Stimulated activated CD8-positive, alpha-beta memory T cell treated with anti-CD3 and anti-CD28 coated beads, Interleukin-15, amount 100 ng/mL, for 48 hours (primary cell): Measurements from ENCODE around the gene USH1C.

Experiments used
- DNase-seq, 2 donors: peaks; one replicate each; pipeline ENCODE4 v3.0.0-alpha.2; 2020; ENCODE audit warnings: low read depth in 2 of 2

Gene USH1C

DNA sequence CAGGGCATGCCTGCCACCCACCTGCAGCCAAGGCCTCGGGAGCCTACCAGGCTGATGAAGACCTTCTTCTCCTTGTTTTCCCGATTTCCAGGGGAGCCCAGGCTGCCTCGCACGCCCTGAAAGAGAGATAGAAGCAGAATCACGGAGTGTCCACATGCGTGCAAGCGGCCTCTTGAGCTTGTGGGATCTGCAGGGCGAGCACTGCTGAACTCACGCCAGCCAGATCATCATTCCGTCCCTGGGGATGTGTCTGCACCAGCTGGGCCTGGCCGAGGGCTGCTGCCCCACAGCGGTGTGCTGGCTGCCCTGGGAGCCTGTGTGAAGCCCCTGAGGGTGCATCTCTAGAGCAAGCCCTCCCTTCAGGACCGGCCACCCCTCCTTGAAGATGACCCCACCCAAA lies 17.9 kb downstream of the USH1C start:
- DNase-seq, result no peak

DNA sequence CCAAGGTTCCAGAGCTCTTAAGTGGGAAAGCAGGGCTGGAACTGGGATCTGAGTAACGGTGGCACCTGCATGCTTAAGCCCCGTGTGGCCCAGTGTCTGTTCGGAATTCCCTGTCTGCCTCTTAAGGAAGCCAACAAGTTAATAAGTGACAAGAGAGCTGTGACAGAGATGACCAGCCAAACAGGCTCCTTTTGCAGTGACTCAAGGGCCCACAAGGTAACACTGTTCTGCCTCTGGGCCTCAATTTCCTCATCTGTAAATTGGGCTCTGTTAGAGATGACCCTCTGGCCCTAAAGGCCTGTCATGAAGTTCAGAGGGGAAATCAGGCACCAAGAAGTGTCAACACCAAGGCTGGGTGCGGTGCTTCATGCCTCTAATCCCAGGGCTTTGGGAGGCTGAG lies 18.6 kb downstream of the USH1C start:
- DNase-seq, result no peak

DNA sequence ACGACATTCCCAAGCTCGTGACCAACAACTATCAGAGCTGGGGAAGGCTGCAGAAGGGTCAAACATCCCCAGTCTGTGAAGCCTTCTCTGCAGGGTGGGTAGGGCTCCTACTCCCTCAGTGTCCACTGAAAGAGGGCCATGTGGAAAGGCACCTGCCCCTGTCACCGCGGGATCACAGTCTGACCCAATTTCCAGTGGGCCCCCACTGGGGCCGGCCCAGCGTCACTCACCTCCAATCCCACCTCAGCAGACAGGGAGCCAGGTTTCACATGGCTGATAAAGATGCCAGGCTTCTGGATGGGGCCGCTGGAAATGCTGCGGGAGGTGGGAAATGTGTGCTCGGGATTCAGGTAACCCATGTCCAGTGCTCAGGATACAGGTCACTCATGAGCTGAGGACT lies 20.0 kb downstream of the USH1C start:
- DNase-seq, result no peak

DNA sequence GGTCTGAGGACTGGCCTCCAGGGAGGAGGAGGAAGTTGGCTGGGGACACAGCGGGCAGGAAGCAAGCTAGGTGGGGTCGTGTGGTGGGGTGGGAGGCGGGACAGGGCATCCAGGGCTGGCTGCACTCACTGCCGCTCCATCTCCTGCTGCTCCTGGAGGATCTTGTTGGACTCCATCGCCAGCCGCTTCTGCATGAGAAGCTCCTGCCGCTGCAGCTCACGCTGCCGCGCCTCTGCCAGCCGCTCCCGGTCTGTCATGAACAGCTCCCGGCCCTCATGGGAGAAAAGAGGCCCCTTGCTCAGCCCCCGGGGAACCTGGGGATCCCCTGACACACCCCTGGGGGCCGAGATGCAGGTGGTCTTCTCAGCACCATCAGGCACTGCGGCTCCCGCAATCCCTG lies 21.6 kb downstream of the USH1C start:
- no peak for DNase-seq

DNA sequence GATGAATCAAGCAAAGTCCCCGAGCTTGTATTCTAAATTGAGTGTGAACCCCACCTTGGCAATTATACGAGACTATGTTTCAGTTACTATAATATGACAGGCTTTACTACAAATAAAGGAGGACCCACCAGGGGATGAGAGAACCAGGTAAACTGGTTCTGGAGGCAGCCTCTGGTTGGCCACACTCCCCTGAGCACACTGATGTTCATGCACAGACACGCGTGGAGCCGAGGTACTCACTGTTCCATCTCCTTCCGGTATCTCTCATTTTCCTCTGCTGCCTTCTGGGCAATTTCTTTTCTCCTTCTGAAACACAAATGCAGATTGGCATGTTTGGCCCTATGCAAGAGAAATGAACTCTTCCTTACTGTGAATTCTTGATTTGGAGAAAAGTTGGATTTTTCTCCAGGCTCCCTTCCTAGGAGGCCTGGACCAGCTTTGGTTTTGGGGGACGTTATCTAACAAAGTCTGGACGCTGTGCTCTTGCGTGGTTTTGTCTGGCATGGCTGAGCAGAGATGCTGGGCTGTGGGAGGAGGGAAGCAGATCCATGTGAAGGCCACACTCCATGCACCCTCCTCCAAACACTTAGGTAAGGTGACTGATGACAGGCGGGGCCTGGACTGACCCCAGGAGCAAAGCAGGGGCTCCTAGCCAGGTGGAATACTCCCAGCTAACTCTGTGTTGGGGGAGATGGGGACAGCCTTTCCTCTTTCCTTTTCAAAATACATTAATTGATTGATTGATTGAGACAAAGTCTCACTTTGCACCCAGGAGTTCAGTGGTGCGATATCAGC lies 22.9 kb downstream of the USH1C start:
- DNase-seq, result no peak

DNA sequence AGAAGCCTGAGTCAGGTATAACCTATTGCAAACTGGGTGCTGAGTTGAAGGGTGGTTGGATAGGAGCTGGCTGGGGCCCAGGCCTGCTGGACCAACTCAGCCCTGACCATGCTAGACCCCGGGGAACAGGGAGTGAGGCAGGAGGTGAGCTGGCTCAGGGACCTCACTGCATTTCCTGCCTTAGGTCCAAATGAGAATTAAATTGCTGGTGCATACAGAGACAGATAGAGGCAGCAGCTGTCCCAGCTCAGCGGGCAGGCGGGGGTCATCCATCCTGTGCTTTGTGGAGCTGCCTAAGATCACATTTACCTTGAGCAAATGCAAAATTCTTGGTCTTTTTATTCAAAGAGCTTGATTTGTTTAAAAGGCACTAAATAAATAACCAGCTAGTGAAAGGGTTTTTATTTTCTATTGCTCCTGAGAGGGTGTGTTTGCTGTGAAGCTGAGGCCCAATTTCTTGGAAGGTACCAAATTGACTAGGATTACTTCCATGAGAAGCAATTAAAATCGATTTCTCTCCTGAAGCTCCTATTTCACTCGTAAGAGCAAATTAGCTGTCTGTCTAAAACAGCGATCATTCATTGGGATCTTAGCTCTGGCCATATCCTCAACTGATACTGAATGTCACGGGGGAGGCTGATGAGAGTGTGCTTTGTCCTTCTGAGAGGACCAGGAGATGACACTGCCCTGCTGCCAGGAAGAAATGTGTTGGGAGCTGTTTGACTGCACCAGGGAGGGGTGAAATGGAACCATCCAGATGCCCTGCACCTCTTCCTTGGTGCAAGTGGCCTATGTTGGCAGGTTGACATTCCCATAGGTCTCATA lies 24.9 kb downstream of the USH1C start:
- DNase-seq, result no peak

DNA sequence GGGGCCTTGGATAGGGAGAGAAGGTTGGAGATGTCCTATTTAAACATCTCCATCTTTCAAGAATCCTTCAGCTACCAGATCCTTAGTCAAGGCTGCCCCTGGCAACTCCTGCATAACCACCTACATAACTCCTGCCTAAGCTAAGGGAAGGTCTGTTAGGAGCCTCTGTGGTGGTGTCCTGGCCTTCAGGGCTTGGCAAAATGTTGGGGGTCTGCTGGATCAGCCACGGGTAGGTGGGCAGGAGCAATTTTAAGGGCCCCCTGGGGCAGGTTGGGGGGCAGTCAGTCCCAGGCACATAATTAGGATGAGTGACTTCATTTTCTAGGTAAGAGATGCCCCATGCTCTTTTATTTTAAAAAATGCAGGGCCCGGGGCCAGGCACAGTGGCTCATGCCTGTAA lies 25.9 kb downstream of the USH1C start:
- no peak for DNase-seq

DNA sequence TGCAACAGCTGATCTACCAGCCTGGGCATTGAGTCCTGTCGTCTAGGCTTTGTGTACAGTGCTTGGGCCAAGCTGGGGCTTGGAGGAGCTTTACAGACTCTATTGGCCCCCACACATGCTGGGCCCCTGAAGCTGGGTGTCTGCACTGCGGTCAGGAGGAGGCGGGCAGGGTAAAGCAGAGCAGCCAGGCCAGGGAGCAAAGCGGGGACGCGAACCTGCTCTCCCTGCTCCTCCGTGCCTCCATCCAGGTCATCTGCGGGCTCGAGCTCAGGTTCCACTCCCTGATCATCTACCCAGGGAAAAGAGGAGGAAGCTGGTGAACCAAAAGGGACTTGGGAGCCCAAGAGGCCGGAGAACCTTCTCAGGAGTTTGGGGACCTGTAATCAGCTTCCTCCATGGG lies 27.0 kb downstream of the USH1C start:
- no peak for DNase-seq

DNA sequence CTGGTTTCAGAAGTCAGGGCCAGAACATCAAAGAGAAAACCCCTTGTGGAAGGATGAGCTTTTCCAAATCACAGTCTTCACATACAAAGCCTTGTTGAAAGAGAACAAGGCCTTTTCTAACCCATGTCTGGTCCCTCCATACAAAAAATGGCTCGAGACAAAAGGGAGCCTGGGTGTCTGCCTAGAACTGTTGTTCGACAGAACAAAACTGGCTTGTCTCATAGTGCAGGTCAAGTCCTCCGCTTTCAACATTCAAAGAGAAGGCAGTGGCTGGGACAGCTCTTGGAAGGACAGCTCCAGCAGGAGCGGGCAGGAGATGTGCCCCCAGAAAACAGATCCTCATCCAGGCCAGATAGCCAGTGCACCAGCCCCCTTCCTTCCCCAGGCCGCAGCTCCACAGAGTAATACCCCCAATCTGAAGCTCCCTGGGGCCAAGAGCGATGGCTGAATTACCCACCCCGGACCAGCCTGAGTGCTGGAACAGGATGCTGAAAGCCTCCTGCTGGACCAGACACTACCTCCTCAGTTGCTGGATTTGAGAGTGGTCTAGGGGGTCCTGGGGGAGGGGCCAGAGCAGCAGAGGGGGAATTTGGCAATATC lies 27.6 kb downstream of the USH1C start:
- DNase-seq, result no peak

DNA sequence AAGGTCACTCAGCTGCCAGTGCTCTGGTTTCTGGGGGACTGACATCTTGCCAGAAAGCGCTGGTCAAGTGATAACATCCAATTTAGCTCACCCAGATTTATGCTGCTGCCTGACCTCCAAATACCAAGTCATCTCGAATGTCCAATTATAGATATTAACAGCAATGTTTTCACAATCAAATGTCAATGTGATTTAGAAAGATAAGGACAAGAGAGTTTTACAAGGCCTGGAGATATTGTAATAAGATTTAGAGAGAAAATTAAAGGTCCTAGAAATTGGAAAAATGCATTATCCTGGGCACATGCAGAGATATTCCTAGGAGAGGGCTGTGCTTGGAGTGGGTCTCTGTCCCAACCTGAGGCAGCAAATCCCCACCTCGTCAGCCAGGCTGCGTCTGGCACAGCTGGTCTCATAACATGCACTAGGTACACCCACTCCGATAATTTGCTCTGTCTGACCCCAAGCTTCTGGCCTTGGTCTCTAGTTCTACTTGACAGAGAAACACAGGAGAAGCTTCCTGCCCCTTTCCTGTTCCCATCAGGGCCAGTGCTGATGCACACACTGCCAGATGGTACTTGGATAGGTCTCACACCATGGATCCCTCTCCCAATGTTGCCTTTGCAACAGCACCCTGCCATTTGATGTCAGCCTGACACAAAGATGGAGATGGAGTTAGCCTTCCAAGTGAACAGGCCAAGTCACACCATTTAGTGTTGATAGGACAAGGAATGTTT lies 28.6 kb downstream of the USH1C start:
- DNase-seq, result no peak

DNA sequence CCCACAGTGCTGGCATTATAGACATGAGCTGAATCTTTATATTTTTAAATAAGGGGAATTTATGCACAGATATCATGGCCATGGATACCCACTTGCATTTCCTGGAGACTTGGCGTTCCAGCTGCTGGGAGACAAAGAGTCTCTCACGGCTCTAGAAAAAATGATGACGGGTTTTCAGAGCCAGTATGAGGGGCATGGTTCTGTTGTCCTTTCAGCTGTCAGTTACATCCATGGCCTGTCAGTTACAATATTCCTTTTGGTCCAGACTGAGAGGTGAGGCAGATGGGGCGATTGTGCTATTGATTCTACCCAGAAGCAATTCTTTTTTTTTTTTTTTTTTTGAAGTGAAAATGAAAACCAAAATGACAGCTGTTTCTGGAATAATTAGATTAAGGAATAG lies 29.7 kb downstream of the USH1C start:
- DNase-seq, result no peak

DNA sequence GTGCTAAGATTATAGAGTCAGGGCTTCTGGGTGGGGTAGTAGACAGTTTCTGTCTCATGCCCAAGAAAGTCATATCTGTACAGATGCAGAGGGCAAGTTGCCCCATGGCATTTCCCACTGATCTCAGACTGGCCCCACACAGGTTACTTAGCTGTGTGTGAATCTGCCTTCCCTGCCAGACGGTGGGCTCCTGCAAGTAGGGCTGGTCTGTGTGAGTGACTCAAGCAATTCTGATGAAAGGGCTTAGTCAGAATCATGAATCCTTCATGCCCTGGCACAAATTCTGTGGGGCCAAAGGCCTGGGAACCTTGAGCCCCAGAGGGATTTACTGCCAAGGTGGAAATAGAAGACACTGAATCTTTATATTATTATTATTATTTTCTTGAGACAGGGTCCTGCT lies 30.4 kb downstream of the USH1C start:
- DNase-seq, result peak in 1 of 2 donors; percentile 26

DNA sequence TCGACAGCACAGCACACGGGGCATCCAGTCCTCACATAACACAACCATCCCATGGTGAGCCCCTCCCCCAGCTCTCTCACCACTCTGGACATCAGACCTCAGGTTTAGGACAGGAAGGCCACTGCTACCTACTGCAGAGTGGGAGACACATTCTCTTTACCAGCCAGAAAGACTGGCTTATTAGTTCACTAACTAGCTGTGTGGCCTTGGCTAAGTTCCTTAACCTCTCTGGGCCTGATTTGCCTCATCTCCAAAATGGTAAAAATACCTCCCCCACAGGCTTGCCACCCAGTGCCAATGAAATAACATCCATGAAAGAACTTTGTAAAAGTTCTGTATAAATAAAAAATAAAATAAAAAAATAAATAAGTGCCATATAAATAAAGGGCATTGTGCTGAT lies 32.1 kb downstream of the USH1C start:
- DNase-seq, result no peak

DNA sequence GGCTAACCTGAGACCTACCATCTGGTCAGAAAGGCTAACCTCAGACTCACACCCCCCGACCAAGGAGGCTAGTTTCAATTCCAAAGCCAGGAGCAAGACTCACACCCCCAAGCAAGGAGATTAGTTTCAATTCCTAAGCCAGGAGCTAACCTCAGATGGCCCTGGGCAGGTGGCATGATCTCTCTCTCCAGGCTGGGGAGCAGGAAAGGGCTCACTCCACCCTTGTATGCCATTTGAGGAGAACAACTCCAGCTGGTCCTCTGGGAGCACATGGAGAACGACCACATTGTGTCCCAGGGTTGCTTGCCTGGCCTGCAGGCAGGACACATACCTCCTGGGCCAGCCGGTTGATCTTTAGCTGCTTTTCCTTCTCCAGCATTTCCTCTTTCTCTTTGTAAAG lies 32.6 kb downstream of the USH1C start:
- no peak for DNase-seq

DNA sequence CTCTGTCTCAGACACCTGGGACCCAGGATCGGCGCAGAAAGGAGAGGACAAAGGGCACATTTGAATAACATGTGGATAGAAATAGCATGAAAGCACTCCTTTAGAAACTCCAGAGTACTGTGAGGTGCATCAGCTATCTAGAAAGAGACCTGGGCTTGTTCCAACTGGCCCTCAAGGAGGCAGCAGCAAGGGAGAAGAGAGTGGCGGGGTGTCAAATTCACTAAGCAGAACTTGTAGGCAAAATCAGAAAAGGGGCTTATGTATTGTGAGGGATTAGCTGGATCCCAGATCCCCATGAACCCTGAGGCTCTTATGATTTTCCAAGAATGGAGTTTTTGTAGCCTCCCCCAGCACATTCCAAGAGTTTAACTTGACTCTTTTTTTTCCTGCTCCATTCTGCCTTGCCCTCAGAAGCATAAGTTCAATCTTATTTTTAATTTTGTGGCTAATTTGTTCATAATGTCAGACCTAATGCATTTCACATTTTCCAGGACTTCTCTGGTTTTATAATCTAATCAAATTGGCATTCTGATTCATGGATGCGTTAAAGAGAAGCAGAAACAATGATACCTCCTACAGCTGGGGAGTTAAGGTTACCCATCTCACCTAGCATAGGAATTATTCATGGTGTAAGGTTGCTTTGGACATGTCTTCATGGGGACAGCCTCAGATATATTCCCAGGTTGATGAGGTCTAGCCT lies 33.6 kb downstream of the USH1C start:
- DNase-seq, result no peak

DNA sequence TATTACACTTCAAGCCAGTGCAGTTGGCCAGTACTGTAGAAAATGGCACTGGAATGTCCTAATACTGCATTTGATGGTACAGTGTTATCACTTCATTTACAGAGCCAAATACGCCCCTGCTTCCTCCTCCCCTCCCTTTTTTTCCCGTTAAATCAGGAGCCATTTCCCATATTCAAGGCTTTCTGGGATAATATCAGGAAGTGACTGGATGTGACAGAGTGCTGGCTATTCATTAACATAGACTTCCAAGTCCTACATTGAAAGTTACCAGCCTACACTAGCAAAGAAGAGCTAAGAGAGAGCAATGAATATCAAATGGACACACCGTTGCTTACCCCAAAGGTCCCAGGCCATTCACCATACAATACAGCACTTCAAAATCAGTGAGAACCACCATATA lies 35.4 kb downstream of the USH1C start:
- DNase-seq, result no peak

DNA sequence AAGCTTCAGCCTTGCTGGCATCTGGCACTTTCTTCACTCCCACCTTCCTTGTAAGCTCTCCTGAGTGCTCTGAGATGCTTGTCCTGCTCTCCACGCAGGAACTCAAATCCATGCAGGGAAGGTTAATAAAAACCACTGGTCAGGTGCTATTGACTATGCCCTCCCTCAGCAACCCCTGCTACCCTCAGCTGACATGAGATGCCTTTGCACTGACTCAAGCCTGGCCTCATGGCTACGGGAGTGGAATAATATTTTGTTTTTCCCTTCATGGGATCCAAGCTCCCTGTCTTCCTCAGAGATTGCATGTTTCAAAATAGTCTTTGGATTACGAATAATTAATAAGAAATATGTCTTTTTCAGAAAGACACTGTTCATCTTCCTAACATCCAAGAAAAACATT lies 35.9 kb downstream of the USH1C start:
- no peak for DNase-seq

DNA sequence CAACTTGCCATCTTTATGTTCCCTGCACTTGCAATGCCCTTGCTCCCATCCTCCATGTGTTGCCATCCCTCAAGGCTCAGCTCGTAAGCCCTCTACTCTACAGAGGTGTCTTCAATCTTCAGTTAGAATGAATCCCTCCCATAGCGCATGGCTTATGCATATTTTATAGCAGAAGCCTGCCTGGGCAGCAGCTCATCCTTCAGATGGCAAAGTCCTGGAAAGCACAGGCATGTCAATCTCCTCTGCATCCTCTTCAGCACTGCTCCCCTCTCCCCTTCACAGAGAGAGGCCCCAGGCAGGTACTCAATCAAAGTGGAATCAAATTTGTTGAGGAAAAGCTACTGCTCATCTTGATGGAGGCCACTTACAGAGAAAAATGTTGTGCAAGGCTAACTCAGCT lies 36.4 kb downstream of the USH1C start:
- DNase-seq, result no peak

DNA sequence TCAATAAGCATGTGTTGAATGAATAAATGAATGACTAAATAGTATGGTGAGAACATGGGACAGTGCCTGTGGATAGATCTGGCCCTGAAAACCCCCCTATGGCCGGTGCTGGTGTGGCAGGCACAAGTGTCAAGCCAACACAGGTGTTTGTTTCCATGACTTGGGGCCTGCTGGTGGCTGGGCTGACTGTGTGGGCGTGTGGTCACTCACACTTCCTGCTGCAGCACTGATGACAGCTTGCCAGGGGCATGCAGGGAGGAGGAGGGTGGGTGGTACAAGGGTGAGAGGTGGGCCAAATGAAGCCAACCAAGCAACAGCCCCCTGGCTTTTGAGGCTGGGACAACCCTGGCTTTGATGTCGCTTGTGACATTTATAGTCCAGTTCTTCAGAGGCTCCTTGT lies 37.3 kb downstream of the USH1C start:
- no peak for DNase-seq

DNA sequence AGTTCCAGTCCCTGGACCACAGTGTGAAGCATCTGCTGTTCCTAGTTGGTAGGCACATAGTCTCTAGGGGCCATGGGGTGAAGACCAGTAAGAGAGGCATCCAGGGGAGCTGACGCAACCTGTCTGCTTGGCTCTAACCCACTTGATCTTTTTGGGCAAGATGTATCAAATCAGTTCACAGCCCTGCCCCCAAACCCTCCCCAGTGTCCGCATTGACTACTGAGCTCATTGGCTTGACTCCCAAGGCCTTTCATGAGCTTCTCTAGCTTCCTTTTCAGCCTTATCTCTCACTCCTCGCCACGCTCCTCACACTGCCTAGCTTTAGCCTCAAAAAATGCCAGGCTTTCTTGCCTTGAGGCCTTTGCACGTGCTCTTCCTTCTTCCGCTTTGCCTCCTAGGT lies 37.9 kb downstream of the USH1C start:
- no peak for DNase-seq

DNA sequence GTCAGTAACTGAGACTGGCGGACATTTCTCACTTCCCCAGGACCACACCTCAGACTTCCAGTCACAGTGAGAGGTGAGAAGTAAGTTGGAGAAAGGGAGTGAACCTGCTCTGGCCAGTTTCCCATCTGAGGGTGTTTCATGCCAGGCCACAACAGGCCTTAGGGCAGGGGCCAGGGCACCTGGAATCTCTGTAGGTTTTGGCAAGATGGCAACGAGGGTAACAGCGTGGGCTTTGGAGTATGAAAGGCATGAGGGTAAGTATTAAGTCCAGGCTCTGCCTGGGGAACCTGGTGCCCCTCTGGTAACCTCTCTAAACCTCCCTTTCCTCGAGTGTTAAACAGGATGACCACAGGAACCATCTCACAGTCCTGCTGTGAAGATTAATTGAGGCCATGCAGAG lies 39.1 kb downstream of the USH1C start:
- DNase-seq, result no peak
